Activated CD4-positive, alpha-beta T cell treated with anti-CD3 and anti-CD28 coated beads, Interleukin-2, Interleukin-4, amounts not matched to agents 100 ng/mL and 50 ng/mL, durations not matched to agents 16 hours and 8 hours (primary cell): Measurements from ENCODE around the gene FGD3.
"Not testable (repeated sequence)": the region's sequence is repeated elsewhere in the genome, so short reads cannot be mapped to it uniquely, and the experiment has no call there.

Source experiments
- DNase-seq: peaks from one replicate; pipeline ENCODE4 v3.0.0-alpha.2; 2020; ENCODE audit warnings: low spot score

Gene FGD3

DNA sequence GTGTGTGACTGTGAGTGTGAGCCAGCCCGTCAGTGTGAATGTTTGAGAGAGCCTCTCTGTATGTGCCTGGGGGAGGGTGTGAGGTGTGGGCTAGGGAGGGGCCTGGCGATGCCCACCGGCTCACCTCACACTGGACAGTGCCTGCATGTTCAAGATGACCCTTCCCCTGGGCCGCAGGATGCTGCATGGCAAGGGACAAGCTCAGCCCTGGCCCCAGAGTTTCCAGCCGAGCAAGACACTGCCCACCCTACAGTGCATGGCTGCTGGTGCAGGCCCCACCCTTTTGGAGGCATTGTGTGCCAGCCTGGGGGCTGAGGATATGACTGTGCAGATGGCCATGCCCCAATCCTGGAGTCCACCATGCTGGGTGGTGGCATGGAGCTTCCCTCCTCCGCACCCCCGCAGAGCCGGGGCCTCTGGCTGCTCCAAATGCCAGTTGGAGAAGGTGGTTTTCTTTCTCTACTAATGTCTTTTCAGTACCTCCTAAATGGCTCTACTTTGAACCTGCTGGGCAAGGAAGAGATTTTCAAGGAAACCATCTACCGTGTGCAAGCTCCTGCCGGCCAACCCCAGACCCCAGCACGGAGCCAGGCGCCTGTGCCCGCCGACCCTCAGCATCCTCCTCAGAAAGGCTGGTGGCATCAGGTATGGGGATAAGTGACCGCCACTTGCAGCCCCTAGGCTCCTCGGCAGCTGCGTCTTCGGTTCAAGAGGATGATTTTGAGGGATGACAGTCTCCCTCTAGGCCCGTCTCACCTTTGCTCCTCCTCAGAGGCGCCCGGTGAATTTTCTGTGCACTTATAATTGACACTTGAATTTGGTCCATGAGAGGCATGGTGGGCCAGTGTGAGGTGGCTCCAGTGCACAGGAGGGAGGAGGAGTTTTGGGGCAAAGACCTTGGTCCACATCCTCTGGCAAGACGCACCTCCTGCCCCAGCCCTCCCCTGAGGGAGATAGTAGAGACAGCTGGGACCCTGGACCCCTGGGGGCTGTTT, 27.7 kb downstream of the FGD3 start:
- DNase-seq: no peak

GRCh38 chr9:92976431-92976830, 29.1 kb downstream of the FGD3 start:
- no peak for DNase-seq

GRCh38 chr9:92977279-92977678, 30.0 kb downstream of the FGD3 start:
- DNase-seq: no peak

GRCh38 chr9:92978345-92978875, 31.1 kb downstream of the FGD3 start:
- DNase-seq: no peak

GRCh38 chr9:92979283-92980056, 32.1 kb downstream of the FGD3 start:
- no peak for DNase-seq

- DNase-seq: no peak
These were observed 32.9 kb downstream of the FGD3 start for GRCh38 chr9:92980085-92980745.

GRCh38 chr9:92982130-92982529, 34.8 kb downstream of the FGD3 start:
- no peak for DNase-seq

DNA sequence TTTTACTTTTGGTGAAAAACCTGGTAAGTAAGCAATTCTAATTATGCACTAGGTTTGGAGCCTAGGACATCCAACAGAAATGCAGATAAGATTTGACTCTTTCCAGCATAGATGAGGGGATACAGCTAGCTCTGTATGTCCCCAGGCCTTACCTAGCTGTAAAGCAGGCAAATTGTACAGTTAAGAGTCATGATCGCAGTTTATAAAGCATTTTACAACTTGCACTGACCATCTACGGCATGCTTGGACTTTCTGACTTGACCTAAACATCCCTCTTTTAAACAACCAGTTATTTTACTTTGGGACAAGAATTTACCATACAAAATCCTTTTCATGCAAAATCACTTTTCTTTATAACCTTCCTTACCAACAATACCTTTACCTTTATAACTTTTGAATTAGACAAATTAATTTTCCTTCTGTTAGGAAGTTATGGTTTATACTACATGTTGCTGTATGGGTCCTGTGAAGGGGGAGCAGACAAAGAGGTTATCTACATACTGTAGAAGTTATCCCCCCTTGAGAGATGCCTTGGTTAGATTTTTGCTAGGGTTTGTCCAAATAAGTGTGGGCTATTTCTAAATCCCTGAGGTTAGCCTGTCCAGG, 36.8 kb downstream of the FGD3 start:
- DNase-seq: no peak

DNA sequence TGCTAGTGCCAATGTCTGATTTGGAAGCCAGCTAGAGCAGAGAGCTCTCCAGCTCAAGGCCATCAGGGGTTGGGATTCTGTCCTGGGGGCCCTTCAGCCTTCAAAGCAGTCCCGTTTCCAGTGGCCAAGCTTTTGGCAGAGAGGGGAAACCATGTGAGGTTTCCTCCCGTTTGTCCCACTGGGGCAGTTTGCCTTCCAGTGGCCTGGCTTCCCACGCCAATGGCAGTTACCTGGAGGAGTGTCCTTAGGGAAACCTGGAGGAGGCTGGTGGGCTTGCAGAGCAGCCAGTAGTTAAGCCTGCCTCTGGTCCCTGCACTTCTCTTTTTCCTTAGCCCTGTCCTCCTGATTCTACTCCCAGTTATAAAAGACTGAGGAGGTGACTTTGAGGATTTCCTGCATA, 37.7 kb downstream of the FGD3 start:
- no peak for DNase-seq

GRCh38 chr9:92986176-92987119, 39.1 kb downstream of the FGD3 start:
- DNase-seq: no peak

- DNase-seq: no peak
These were observed 41.0 kb downstream of the FGD3 start for GRCh38 chr9:92988215-92988768.

GRCh38 chr9:92989561-92989960, 42.2 kb downstream of the FGD3 start:
- DNase-seq: no peak

DNA sequence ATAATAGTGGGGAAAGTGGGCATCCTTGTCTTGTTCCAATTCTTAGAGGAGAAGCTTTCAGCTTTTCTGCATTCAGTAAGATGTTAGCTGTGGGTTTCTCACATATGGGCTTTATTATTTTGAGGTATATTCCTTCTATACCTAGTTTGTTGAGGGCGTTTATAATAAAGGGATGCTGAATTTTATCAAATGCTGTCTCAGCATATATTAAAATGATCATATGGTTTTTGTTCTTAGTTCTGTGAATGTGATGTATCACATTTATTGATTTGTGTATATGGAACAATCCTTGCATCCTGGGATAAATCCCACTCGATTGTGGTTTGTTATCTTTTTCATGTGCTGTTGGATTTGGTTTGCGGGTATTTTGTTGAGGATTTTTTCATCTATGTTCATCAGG, 43.1 kb downstream of the FGD3 start:
- no peak for DNase-seq

- no peak for DNase-seq
These were observed 45.2 kb downstream of the FGD3 start for GRCh38 chr9:92992549-92992948.

DNA sequence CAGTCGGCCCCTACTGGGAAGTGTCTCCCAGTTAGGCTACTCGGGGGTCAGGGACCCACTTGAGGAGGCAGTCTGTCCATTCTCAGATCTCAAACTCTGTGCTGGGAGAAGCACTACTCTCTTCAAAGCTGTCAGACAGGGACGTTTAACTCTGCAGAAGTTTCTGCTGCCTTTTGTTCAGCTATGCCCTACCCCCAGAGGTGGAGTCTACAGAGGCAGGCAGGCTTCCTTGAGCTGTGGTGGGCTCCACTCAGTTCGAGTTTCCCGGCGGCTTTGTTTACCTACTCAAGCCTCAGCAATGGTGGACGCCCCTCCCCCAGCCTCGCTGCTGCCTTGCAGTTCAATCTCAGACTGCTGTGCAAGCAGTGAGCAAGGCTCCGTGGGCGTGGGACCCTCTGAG, 51.5 kb downstream of the FGD3 start:
- DNase-seq: not testable (repeated sequence)

DNA sequence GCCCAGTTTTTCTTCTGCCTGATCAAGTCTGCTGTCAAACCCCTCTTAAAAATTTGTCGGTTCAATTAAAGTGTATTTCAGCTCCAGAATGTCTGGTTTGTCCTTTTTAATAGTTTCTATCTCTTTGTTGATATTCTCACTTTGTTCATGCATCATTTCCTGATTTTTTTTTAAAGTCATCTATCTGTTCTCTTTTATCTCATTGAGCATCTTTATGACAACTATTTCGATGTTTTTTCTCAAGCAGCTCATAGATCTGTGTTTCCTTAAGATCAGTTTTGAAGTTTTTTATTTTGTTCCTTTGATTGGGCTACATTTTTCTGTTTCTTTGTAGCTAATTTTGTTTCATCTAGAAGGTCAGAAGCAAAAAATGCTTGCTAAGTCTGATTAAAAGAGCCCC, 53.7 kb downstream of the FGD3 start:
- DNase-seq: no peak

GRCh38 chr9:93002700-93003099, 55.4 kb downstream of the FGD3 start:
- no peak for DNase-seq

GRCh38 chr9:93003552-93004407, 56.5 kb downstream of the FGD3 start:
- peak; percentile 70 for DNase-seq

DNA sequence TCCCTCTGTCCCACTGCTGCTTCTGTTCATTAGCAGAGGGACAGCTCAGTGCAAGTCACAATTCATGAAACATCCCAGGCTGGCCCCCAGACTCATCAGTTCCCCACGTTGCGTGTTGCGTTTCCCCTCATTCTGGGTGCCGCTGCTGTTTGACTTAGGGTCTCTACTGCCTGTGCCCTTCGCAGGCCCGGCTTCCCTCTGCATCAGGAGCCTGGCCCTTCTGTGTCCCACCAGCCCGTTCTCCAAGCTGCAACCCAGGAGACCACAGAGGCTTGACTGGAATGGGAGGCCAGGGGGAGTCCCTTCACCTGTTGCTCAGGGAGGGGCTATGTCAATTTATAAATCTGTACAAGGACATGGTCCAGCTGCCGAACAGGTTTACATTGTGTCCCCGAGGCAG, 57.2 kb downstream of the FGD3 start:
- DNase-seq: no peak
